Fibroblast of lung (primary cell): Measurements from ENCODE around the gene RBM12. TPM values are rescaled to one million over a fixed set of nuclear protein-coding genes. Genes with fewer than 3 reads are reported as not detected.
A peak's percentile ranks its signal among the peaks of the same experiment; 100 is the strongest.

Experiments used
- DNase-seq, 2 donors: peaks; one replicate each; pipeline versions ENCODE4 v3.0.0 to v3.0.0-alpha.2; 2010; ENCODE audit warnings: low read depth in 2 of 2
- H2AFZ ChIP-seq: 2 replicates; pipeline ENCODE4 v1.5.1; 2012; ENCODE audit warnings: low read length, control low read depth, inconsistent platforms
- H3K27ac ChIP-seq: 2 replicates; pipeline ENCODE4 v1.5.1; 2011; ENCODE audit warnings: low read length, control low read depth; ENCODE audit not compliant: insufficient read depth
- H3K27me3 ChIP-seq: 2 replicates; pipeline ENCODE4 v1.5.1; 2011; ENCODE audit warnings: mild to moderate bottlenecking, low read length; ENCODE audit not compliant: control insufficient read depth, insufficient read depth
- H3K36me3 ChIP-seq: 2 replicates; pipeline ENCODE4 v1.5.1; 2011; ENCODE audit warnings: low read length; ENCODE audit not compliant: control insufficient read depth, insufficient read depth
- H3K4me1 ChIP-seq: 2 replicates; pipeline ENCODE4 v1.5.1; 2011; ENCODE audit warnings: low read length; ENCODE audit not compliant: control insufficient read depth, insufficient read depth; ENCODE audit errors: extremely low read depth
- H3K4me2 ChIP-seq: 2 replicates; pipeline ENCODE4 v1.5.1; 2011; ENCODE audit warnings: low read length, control low read depth; ENCODE audit not compliant: insufficient read depth; ENCODE audit errors: extremely low read depth
- H3K4me3 ChIP-seq, 4 experiments: fragments of 200-600 bp in 1 of 4; sonication (generic) in 1 of 4; replicated peaks in 1 of 4; 2 replicates each; pipeline ENCODE4 v1.5.1; 2011 to 2016; ENCODE audit warnings: low read length in 4 of 4, low read depth in 3 of 4, mild to moderate bottlenecking in 3 of 4, control low read depth in 2 of 4, inconsistent platforms in 1 of 4, mixed read lengths in 1 of 4; ENCODE audit not compliant: insufficient read depth in 1 of 4; ENCODE audit errors: control extremely low read depth in 1 of 4
- H3K79me2 ChIP-seq: 2 replicates; pipeline ENCODE4 v1.5.1; 2012; ENCODE audit warnings: mild to moderate bottlenecking, low read length, inconsistent platforms; ENCODE audit not compliant: control insufficient read depth, insufficient read depth
- H3K9ac ChIP-seq: 2 replicates; pipeline ENCODE4 v1.5.1; 2011; ENCODE audit warnings: mild to moderate bottlenecking, low read length, control low read depth; ENCODE audit not compliant: insufficient read depth
- H3K9me3 ChIP-seq: 2 replicates; pipeline ENCODE4 v1.5.1; 2012; ENCODE audit warnings: low read depth, low read length; ENCODE audit not compliant: control insufficient read depth, insufficient read depth
- H4K20me1 ChIP-seq: 2 replicates; pipeline ENCODE4 v1.5.1; 2011; ENCODE audit warnings: low read length; ENCODE audit not compliant: control insufficient read depth, insufficient read depth; ENCODE audit errors: extremely low read depth
- EZH2 ChIP-seq: IDR thresholded peaks from 2 replicates; pipeline ENCODE4 v1.5.1; 2012; ENCODE audit warnings: low read length, control low read depth, mild to moderate bottlenecking; ENCODE audit errors: missing control alignments
- polyA plus RNA-seq, 2 donors: library from polyadenylated mRNA; depleted of rRNA in 1 of 2; stranded (reverse) in 1 of 2; unstranded in 1 of 2; fragments of >200 nt; gene quantifications; 2 replicates each; pipeline ENCODE4 v1.2.1, GENCODE V29; 2011 to 2012; ENCODE audit warnings: missing spikeins in 1 of 2
- total RNA-seq: library from RNA; depleted of rRNA; stranded (reverse); fragments of >200 nt; gene quantifications from 2 replicates; pipeline ENCODE4 v1.2.1, GENCODE V29; 2014
- TF ChIP-seq, protein P1 (sequence below), 2 donors: IDR thresholded peaks in 1 of 2; conservative IDR thresholded peaks in 1 of 2; 1 replicate in 1 of 2; 2 replicates in 1 of 2; pipeline ENCODE4 v1.5.1; 2011 to 2012; ENCODE audit warnings: low read length in 2 of 2, control low read depth in 1 of 2, inconsistent platforms in 1 of 2, low read depth in 1 of 2, mild to moderate bottlenecking in 1 of 2

The RBM12 gene
- total and polyA plus RNA-seq, 2 donors (not counting 1 experiment from before 2014, with no cell fraction given): 29.9 to 109 TPM

DNA sequence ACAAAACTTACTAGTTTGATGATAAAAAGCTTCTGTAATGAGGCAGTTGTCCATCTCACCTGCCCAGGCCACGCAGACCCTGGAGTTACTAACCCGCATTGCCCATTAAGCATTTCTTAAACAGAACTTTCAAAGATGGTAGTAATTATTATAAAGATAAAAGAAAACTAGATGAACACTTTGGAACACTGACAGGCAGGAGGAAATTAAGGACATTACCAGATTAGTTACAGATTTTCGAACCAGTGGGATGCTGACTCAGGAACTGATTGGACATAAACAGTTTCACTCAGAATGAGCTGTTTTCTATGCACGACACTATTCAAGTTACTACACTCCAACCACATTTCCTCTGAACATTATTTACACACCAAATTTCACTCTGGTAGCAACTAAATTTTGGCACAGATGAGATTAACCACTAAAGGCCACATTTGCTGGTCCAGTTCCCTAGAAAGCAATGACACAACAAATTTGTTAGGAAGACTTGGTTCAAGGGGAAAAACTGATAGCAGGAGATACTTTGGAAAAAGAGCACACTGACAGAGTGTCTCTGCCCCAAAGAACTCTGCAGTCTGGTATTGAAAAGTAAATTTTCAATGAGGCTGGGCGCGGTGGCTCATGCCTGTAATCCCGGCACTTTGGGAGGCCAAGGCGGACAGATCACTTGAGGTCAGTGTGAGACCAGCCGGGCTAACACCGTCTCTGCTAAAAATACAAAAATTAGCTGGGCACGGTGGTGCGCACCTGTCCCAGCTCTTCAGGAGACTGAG, 37.5 kb upstream of the RBM12 start:
- Histone ChIP-seq H3K4me2 (no peak overlapping the region), H4K20me1 (no peaks in the 10 kb centered on the region), H3K36me3 (peaks cover 11% of the 10 kb centered on the region), H2AFZ (no peak overlapping the region), H3K9ac (no peak overlapping the region), H3K27ac (peak overlapping the region; percentile 68), H3K4me1 (peaks cover 14% of the 10 kb centered on the region), H3K79me2 (peaks cover 33% of the 10 kb centered on the region), H3K27me3 (no peaks in the 10 kb centered on the region), H3K4me3 (no peak overlapping the region), H3K9me3 (no peaks in the 10 kb centered on the region)
- TF ChIP-seq, protein P1, sequence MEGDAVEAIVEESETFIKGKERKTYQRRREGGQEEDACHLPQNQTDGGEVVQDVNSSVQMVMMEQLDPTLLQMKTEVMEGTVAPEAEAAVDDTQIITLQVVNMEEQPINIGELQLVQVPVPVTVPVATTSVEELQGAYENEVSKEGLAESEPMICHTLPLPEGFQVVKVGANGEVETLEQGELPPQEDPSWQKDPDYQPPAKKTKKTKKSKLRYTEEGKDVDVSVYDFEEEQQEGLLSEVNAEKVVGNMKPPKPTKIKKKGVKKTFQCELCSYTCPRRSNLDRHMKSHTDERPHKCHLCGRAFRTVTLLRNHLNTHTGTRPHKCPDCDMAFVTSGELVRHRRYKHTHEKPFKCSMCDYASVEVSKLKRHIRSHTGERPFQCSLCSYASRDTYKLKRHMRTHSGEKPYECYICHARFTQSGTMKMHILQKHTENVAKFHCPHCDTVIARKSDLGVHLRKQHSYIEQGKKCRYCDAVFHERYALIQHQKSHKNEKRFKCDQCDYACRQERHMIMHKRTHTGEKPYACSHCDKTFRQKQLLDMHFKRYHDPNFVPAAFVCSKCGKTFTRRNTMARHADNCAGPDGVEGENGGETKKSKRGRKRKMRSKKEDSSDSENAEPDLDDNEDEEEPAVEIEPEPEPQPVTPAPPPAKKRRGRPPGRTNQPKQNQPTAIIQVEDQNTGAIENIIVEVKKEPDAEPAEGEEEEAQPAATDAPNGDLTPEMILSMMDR (conservative IDR thresholded peaks at IDR 0.05 in 1 of 2, IDR thresholded peaks at IDR 0.05 in 1 of 2; ENCODE audit: low read depth in 1 of 2, low read length in 2 of 2): no peak
- no peak for TF ChIP-seq EZH2
- peak; percentile 22 to 56 for DNase-seq

DNA sequence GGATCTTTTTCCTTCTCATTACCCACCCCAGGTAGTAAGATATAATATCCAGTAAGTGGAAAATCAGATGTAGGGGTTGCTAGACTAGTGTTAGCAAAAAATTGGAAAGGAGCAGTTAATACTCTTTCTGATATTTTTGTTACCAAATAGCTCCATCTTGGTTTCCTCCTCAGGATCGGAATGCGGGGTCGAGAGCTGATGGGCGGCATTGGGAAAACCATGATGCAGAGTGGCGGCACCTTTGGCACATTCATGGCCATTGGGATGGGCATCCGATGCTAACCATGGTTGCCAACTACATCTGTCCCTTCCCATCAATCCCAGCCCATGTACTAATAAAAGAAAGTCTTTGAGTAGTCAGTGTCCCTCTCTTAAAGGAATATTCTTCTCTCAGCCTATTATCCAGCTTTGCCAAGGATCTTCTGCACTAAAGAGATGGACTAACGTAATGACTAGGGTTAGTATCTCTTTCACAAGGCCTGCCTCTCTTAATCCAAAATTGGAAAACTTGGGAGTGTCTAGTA, 36.0 kb upstream of the RBM12 start:
- TF ChIP-seq EZH2: no peak
- TF ChIP-seq, protein P1 (conservative IDR thresholded peaks at IDR 0.05 in 1 of 2, IDR thresholded peaks at IDR 0.05 in 1 of 2; ENCODE audit: low read depth in 1 of 2, low read length in 2 of 2): no peak
- H3K27ac ChIP-seq: peak overlapping the region; percentile 98
- H3K4me2 ChIP-seq: peak overlapping the region; percentile 89
- H2AFZ ChIP-seq: no peak overlapping the region
- H3K4me3 ChIP-seq: peak overlapping the region in 3 of 4 experiments; percentile 94 to 100 (median 94)
- no peaks in the 10 kb centered on the region for H3K27me3 ChIP-seq
- no peaks in the 10 kb centered on the region for H3K9me3 ChIP-seq
- no peaks in the 10 kb centered on the region for H4K20me1 ChIP-seq
- no peak overlapping the region for H3K9ac ChIP-seq
- H3K36me3 ChIP-seq: peaks cover 8% of the 10 kb centered on the region
- H3K79me2 ChIP-seq: peaks cover 29% of the 10 kb centered on the region
- DNase-seq: no peak
- peaks cover 14% of the 10 kb centered on the region for H3K4me1 ChIP-seq

DNA sequence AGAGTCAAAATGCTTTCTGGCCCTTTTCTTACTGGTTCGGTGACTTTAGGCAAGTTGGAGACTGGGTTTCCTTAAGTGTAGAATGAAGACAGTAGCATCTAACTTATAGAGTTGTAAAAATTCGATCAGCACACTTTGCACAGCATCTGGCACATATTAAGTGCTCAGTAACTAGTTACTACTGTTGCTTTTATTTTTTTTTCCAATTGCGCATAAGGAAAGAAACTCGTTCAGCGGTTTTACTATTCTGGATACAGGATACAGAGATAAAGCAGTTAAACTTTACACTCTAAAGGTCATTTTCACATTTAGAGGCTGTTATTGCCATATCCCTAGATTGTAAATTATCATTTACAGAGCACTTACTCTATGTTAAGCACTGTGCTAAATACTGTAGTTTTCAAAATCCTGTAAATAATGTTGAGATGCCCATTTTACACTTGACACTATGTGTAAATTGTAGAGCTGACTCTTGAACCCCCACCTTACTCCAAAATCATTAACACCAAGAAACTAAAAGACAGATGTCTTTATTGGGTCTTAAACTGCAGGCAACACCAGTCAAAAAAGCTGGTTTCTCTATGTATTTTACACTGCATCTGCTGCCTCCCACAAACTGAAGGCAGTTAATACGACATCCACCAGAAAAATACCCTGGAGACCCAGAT, 35.4 kb upstream of the RBM12 start:
- Histone ChIP-seq H4K20me1 (no peaks in the 10 kb centered on the region), H3K4me2 (peak overlapping the region; percentile 89), H3K36me3 (peaks cover 8% of the 10 kb centered on the region), H3K9me3 (no peaks in the 10 kb centered on the region), H3K4me1 (peaks cover 14% of the 10 kb centered on the region), H2AFZ (no peak overlapping the region), H3K4me3 (peak overlapping the region; percentile 94 to 100 (median 94)), H3K79me2 (peaks cover 27% of the 10 kb centered on the region), H3K9ac (peak overlapping the region; percentile 98), H3K27me3 (no peaks in the 10 kb centered on the region), H3K27ac (peak overlapping the region; percentile 98)
- no peak for TF ChIP-seq EZH2
- TF ChIP-seq, protein P1 (conservative IDR thresholded peaks at IDR 0.05 in 1 of 2, IDR thresholded peaks at IDR 0.05 in 1 of 2; ENCODE audit: low read depth in 1 of 2, low read length in 2 of 2): no peak
- DNase-seq: no peak
